Endothelial cell (in vitro differentiated cells): ENCODE data around the gene POLN. TPM values are rescaled to one million over a fixed set of nuclear protein-coding genes. Genes with fewer than 3 reads are reported as not detected.

ENCODE experiments used
- DNase-seq: peaks from one replicate; pipeline ENCODE4 v3.0.0; 2021; ENCODE audit warnings: low spot score
- H3K27ac Mint-ChIP-seq: one replicate; pipeline ENCODE4 v1.8.0; 2021; ENCODE audit warnings: mixed read lengths, inconsistent platforms; ENCODE audit not compliant: unreplicated experiment
- H3K27me3 Mint-ChIP-seq: one replicate; pipeline ENCODE4 v1.8.0; 2021; ENCODE audit warnings: mild to moderate bottlenecking, moderate library complexity, mixed read lengths, inconsistent platforms; ENCODE audit not compliant: unreplicated experiment
- H3K36me3 Mint-ChIP-seq: one replicate; pipeline ENCODE4 v1.8.0; 2021; ENCODE audit warnings: mild to moderate bottlenecking, low read depth, mixed read lengths, inconsistent platforms; ENCODE audit not compliant: unreplicated experiment
- H3K4me1 Mint-ChIP-seq: one replicate; pipeline ENCODE4 v1.8.0; 2021; ENCODE audit warnings: mild to moderate bottlenecking, mixed read lengths, inconsistent platforms; ENCODE audit not compliant: unreplicated experiment
- H3K4me3 Mint-ChIP-seq: one replicate; pipeline ENCODE4 v1.8.0; 2021; ENCODE audit warnings: mild to moderate bottlenecking, mixed read lengths, inconsistent platforms; ENCODE audit not compliant: unreplicated experiment
- H3K9me3 Mint-ChIP-seq: one replicate; pipeline ENCODE4 v1.8.0; 2021; ENCODE audit warnings: mixed read lengths, inconsistent platforms; ENCODE audit not compliant: unreplicated experiment
- total RNA-seq: library from RNA; stranded (reverse); fragmentation: NEBNext Ultra II Directional; extraction: Animal tissue kit (Norgen Biotek cat#: 25700); gene quantifications from one replicate; pipeline ENCODE4 v1.2.1, GENCODE V29; 2021; ENCODE audit not compliant: unreplicated experiment
- TF ChIP-seq, protein P1 (sequence below): fragments of 200-600 bp; sonication (generic); IDR thresholded peaks from one replicate; pipeline ENCODE4 v1.5.0; 2021; ENCODE audit warnings: antibody characterized with exemption; ENCODE audit not compliant: unreplicated experiment

POLN gene
- total RNA-seq, 1 donor from 2014 or later, result 2.5 TPM

- no peak for DNase-seq
- H3K27me3 Mint-ChIP-seq, result peaks cover 5% of the 10 kb centered on the region
- no peaks in the 10 kb centered on the region for H3K9me3 Mint-ChIP-seq
- H3K4me3 Mint-ChIP-seq, result no peak overlapping the region
- peaks cover 4% of the 10 kb centered on the region for H3K36me3 Mint-ChIP-seq
- H3K4me1 Mint-ChIP-seq, result no peaks in the 10 kb centered on the region
- TF ChIP-seq, protein P1, sequence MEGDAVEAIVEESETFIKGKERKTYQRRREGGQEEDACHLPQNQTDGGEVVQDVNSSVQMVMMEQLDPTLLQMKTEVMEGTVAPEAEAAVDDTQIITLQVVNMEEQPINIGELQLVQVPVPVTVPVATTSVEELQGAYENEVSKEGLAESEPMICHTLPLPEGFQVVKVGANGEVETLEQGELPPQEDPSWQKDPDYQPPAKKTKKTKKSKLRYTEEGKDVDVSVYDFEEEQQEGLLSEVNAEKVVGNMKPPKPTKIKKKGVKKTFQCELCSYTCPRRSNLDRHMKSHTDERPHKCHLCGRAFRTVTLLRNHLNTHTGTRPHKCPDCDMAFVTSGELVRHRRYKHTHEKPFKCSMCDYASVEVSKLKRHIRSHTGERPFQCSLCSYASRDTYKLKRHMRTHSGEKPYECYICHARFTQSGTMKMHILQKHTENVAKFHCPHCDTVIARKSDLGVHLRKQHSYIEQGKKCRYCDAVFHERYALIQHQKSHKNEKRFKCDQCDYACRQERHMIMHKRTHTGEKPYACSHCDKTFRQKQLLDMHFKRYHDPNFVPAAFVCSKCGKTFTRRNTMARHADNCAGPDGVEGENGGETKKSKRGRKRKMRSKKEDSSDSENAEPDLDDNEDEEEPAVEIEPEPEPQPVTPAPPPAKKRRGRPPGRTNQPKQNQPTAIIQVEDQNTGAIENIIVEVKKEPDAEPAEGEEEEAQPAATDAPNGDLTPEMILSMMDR, result no peak
- no peak overlapping the region for H3K27ac Mint-ChIP-seq
Observed at GRCh38 chr4:2043396-2044118, 198.4 kb downstream of the POLN start.

DNA sequence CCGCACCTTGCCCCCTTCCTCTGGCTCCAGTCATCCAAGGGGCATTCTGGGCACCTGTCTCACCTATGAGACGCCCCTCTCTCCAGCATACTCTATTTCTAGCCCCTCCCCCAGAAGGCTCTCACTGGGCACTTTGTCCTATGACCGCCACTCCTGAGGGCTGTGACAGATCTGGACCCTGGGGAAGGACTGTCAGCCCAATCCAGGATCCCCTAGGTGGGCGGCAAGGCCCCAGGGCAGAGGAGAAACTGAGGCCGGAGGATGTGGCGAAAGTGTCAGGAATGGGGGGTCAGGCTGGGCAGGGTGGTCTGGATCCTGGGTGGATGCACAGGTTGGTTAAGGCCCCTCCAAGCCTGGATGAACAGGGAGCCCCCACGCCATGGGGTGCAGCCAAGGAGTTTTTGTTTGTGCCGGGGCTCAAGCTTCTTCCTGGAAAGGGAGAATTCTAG, 198.9 kb downstream of the POLN start:
- Mint-ChIP-seq H3K9me3 (no peaks in the 10 kb centered on the region), H3K27me3 (peaks cover 5% of the 10 kb centered on the region), H3K4me1 (no peaks in the 10 kb centered on the region), H3K36me3 (peaks cover 4% of the 10 kb centered on the region), H3K4me3 (peak overlapping the region; percentile 85), H3K27ac (no peak overlapping the region)
- DNase-seq, result no peak
- TF ChIP-seq, protein P1, result no peak

DNA sequence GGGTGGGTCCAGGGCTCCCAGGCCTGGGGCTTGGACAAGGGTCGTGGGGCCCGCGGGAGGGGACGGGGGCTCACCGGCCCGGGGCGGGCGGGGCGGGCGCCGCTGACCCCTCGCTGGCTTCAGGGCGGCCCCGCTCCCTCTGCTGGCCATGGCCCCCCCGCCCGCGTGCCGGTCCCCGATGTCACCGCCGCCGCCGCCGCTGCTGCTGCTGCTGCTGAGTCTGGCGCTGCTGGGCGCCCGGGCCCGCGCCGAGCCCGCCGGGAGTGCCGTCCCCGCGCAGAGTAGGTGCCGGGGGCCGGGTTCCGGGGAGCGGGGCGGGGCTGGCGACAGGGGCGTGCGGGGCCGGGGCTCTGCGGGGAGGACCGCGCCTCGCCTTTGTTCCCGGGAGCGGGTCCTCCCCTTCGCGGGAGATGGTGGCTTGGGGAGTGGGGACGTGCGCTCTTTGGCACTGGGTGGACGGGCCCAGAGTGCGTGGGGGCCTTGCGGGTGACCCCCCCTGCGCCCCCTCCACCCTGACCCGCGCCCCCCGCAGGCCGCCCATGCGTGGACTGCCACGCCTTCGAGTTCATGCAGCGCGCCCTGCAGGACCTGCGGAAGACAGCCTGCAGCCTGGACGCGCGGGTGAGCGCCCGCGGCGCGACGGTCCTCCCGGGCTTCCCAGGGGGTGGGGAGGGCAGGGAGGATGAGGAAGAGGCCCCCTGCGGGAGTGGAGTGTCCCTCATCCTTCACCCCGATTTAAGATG, 199.5 kb downstream of the POLN start:
- Mint-ChIP-seq H3K36me3 (peaks cover 4% of the 10 kb centered on the region), H3K27me3 (peaks cover 5% of the 10 kb centered on the region), H3K4me3 (peak overlapping the region; percentile 85), H3K9me3 (no peaks in the 10 kb centered on the region), H3K4me1 (no peaks in the 10 kb centered on the region), H3K27ac (no peak overlapping the region)
- peak; percentile 34 for DNase-seq
- TF ChIP-seq, protein P1, result no peak

DNA sequence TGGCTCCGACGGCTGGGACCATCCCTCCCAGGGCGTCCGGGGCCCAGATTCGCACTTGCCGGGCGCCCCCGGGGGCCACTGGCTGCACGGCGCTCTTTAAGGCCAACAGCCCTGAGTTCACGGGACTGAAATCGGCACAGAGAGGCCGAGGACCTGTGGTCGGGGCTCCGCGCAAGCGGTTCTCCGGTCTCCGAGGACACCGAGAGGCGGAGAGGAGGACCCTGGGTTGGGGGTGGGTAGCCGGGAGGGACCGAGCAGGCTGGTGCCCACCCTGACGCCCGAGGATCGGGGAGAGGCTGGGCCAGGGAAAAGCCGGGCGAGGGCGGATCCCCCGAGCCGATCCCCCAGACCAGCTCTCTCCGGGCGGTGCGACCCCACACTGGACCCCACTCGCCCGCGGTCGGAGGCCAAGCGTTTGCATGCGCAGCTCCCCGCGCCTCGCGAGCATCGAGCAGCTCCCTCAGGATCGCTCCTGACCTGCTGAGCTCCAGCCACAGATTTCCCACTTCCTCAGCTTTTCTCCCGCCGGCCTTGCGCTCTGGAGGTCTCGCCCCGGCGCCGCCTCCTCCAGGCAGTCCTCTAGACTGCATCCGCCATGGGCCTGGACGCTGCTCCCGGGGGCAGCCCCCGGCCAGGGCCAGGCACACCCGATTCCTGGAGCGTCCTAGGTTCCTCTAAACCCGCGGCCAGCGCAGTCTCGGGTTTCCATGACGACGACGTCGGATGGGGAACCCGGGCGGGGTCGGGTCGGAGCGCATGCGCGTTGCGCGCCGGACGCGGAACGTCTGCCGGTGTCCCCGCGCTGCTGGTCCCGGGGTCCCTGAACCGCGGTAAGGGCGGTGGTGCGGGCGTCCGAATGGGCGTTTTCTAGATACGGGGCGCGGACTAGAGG, 200.4 kb downstream of the POLN start:
- H3K27ac Mint-ChIP-seq, result no peak overlapping the region

More for the DNA sequence above, 200.4 kb downstream of the POLN start:
- Mint-ChIP-seq H3K4me1 (no peaks in the 10 kb centered on the region), H3K36me3 (peaks cover 4% of the 10 kb centered on the region), H3K27me3 (peaks cover 5% of the 10 kb centered on the region), H3K4me3 (peak overlapping the region; percentile 85), H3K9me3 (no peaks in the 10 kb centered on the region)
- peak; percentile 75 for DNase-seq
- TF ChIP-seq, protein P1, result no peak
